IMR-90 (cell line): ENCODE measurements around the gene CERS6. TPM values are rescaled to one million over a fixed set of nuclear protein-coding genes. Genes with fewer than 3 reads are reported as not detected.

Experiments used
- ATAC-seq: fragments of 200-7000 bp; cut with Tn5 transposase; 2 replicates; pipeline ENCODE4 v1.9.1; 2020; ENCODE audit warnings: low read depth, mild to moderate bottlenecking, moderate library complexity
- BruUV-seq: library from RNA; stranded (reverse); fragments of 400-500 nt; replicated peaks from 2 replicates; lab custom pipeline; 2021; lab: Mats Ljungman, UMichigan
- CTCF ChIA-PET: fragments of 300-600 bp; formaldehyde crosslinking; extraction: SDS; loops from one replicate; lab custom pipeline; 2021; ENCODE audit warnings: antibody characterized with exemption; lab: Yijun Ruan, JAX
- POLR2A ChIA-PET: fragments of 300-600 bp; sonication (Branson Sonifier 250); formaldehyde crosslinking; loops from one replicate; lab custom pipeline; 2022; ENCODE audit warnings: antibody characterized with exemption; ENCODE audit not compliant: unreplicated experiment; lab: Charles Lee
- DNase-seq: peaks from one replicate; pipeline ENCODE4 v3.0.0; 2013
- H2AFZ ChIP-seq: replicated peaks from 2 replicates; pipeline ENCODE3; 2013; ENCODE audit warnings: low read length, mild to moderate bottlenecking; ENCODE audit not compliant: poor library complexity
- H2AK5ac ChIP-seq: 2 replicates; pipeline ENCODE4 v1.6.1; 2013; ENCODE audit warnings: low read depth, low read length, inconsistent platforms
- H2AK9ac ChIP-seq: replicated peaks from 2 replicates; pipeline ENCODE3; 2013; ENCODE audit warnings: mild to moderate bottlenecking, low read depth, low read length, moderate library complexity; ENCODE audit not compliant: poor library complexity
- H2BK120ac ChIP-seq: 2 replicates; pipeline ENCODE4 v1.6.1; 2013; ENCODE audit warnings: low read depth, low read length, inconsistent platforms
- H2BK15ac ChIP-seq: 3 replicates; pipeline ENCODE4 v1.6.1; 2013; ENCODE audit warnings: low read depth, low read length, inconsistent platforms
- H2BK20ac ChIP-seq: 2 replicates; pipeline ENCODE4 v1.6.1; 2013; ENCODE audit warnings: low read depth, mild to moderate bottlenecking, inconsistent platforms, low read length, moderate library complexity
- H2BK5ac ChIP-seq: 2 replicates; pipeline ENCODE4 v1.6.1; 2013; ENCODE audit warnings: mild to moderate bottlenecking, low read depth, low read length, inconsistent platforms; ENCODE audit not compliant: poor library complexity, severe bottlenecking
- H3K14ac ChIP-seq: replicated peaks from 2 replicates; pipeline ENCODE4 v1.6.1; 2013; ENCODE audit warnings: low read depth, low read length, inconsistent platforms
- H3K18ac ChIP-seq: 2 replicates; pipeline ENCODE4 v1.6.1; 2013; ENCODE audit warnings: low read depth, low read length, control low read depth
- H3K23ac ChIP-seq: 2 replicates; pipeline ENCODE4 v1.6.1; 2013; ENCODE audit warnings: low read depth, low read length, inconsistent platforms
- H3K27ac ChIP-seq: 2 replicates; pipeline ENCODE4 v1.5.1; 2013; ENCODE audit warnings: mild to moderate bottlenecking, control low read depth, low read length; ENCODE audit not compliant: insufficient read depth
- H3K27me3 ChIP-seq: 2 replicates; pipeline ENCODE4 v1.6.1; 2013; ENCODE audit warnings: low read length; ENCODE audit not compliant: control insufficient read depth, insufficient read depth
- H3K36me3 ChIP-seq: 2 replicates; pipeline ENCODE4 v1.6.1; 2013; ENCODE audit warnings: low read length, mixed read lengths; ENCODE audit not compliant: control insufficient read depth, insufficient read depth
- H3K4ac ChIP-seq: 2 replicates; pipeline ENCODE4 v1.6.1; 2013; ENCODE audit warnings: low read depth, low read length, inconsistent platforms
- H3K4me1 ChIP-seq: 2 replicates; pipeline ENCODE4 v1.6.1; 2013; ENCODE audit warnings: low read length, mixed read lengths; ENCODE audit not compliant: control insufficient read depth, insufficient read depth
- H3K4me2 ChIP-seq: 2 replicates; pipeline ENCODE4 v1.6.1; 2013; ENCODE audit warnings: low read depth, mild to moderate bottlenecking, control low read depth, low read length, moderate library complexity
- H3K4me3 ChIP-seq: 2 replicates; pipeline ENCODE4 v1.5.1; 2013; ENCODE audit warnings: low read depth, mild to moderate bottlenecking, control low read depth, low read length, moderate library complexity; ENCODE audit not compliant: insufficient read depth
- H3K56ac ChIP-seq: 2 replicates; pipeline ENCODE4 v1.6.1; 2013; ENCODE audit warnings: low read length, inconsistent platforms; ENCODE audit not compliant: insufficient read depth; ENCODE audit errors: extremely low read depth
- H3K79me1 ChIP-seq, 2 experiments: 2 replicates each; pipeline ENCODE4 v1.6.1; 2013; ENCODE audit warnings: low read length in 2 of 2, inconsistent platforms in 1 of 2, low read depth in 1 of 2
- H3K9ac ChIP-seq: 2 replicates; pipeline ENCODE4 v1.6.1; 2013; ENCODE audit warnings: low read depth, low read length, control low read depth
- H3K9me1 ChIP-seq: 2 replicates; pipeline ENCODE4 v1.6.1; 2013; ENCODE audit warnings: low read length, inconsistent platforms; ENCODE audit not compliant: insufficient read depth
- H3K9me3 ChIP-seq: 2 replicates; pipeline ENCODE4 v1.6.1; 2013; ENCODE audit warnings: low read length; ENCODE audit not compliant: control insufficient read depth, insufficient read depth
- H4K20me1 ChIP-seq: 2 replicates; pipeline ENCODE4 v1.6.1; 2013; ENCODE audit warnings: low read length, inconsistent platforms; ENCODE audit not compliant: insufficient read depth
- H4K5ac ChIP-seq: 2 replicates; pipeline ENCODE4 v1.6.1; 2013; ENCODE audit warnings: mild to moderate bottlenecking, low read depth, low read length, control low read depth
- H4K8ac ChIP-seq, 2 experiments: 2 replicates each; pipeline ENCODE4 v1.6.1; 2013; ENCODE audit warnings: low read depth in 2 of 2, low read length in 2 of 2, control low read depth in 1 of 2, inconsistent platforms in 1 of 2
- H4K91ac ChIP-seq: 2 replicates; pipeline ENCODE4 v1.6.1; 2013; ENCODE audit warnings: low read depth, low read length, inconsistent platforms; ENCODE audit not compliant: insufficient read depth
- CHD1 ChIP-seq: IDR thresholded peaks from 2 replicates; pipeline ENCODE4 v1.6.1; 2012; ENCODE audit warnings: low read depth, low read length, improper control_type of control experiment
- CTCF ChIP-seq: conservative IDR thresholded peaks from 2 replicates; pipeline ENCODE4 v1.5.1; 2012; ENCODE audit warnings: mild to moderate bottlenecking, low read depth, low read length, improper control_type of control experiment
- ELK1 ChIP-seq: fragments of 150-350 bp; IDR thresholded peaks from 2 replicates; pipeline ENCODE4 v1.6.1; 2016; ENCODE audit warnings: low read depth, mild to moderate bottlenecking, low read length, moderate library complexity, borderline replicate concordance
- FOS ChIP-seq: fragments of 150-350 bp; IDR thresholded peaks from 2 replicates; pipeline ENCODE4 v1.6.1; 2016; ENCODE audit warnings: low read depth, low read length
- MAFK ChIP-seq: IDR thresholded peaks from 2 replicates; pipeline ENCODE4 v1.6.1; 2012; ENCODE audit warnings: low read depth, low read length, improper control_type of control experiment
- MXI1 ChIP-seq: IDR thresholded peaks from 2 replicates; pipeline ENCODE4 v1.6.1; 2012; ENCODE audit warnings: low read depth, mild to moderate bottlenecking, low read length, moderate library complexity, borderline replicate concordance
- NFE2L2 ChIP-seq: fragments of 150-350 bp; IDR thresholded peaks from 2 replicates; pipeline ENCODE4 v1.6.1; 2016; ENCODE audit warnings: low read depth, mild to moderate bottlenecking, low read length
- RAD21 ChIP-seq: IDR thresholded peaks from 2 replicates; pipeline ENCODE4 v1.6.1; 2012; ENCODE audit warnings: low read length, improper control_type of control experiment
- SMC3 ChIP-seq: fragments of 150-350 bp; IDR thresholded peaks from 2 replicates; pipeline ENCODE4 v1.6.1; 2016; ENCODE audit warnings: low read depth, mild to moderate bottlenecking, antibody characterized with exemption, low read length, moderate library complexity
- USF2 ChIP-seq: fragments of 150-350 bp; IDR thresholded peaks from 2 replicates; pipeline ENCODE4 v1.6.1; 2017; ENCODE audit warnings: mild to moderate bottlenecking, antibody characterized with exemption, low read length, low read depth
- WGBS, 2 experiments: methylation state at CpG; one replicate each; pipeline versions ENCODE4 v1.1.5 to v1.1.7; 2013; ENCODE audit warnings: missing lambda C conversion rate in 2 of 2; ENCODE audit not compliant: insufficient read length in 1 of 2; ENCODE audit errors: extremely low coverage in 2 of 2; 5-methylcytosine and 5-hydroxymethylcytosine counted together
- dilution Hi-C: fragments of 300-500 bp; cut with HindIII; formaldehyde crosslinking; loops from one replicate; pipeline ENCODE4 v1.14.3; 2018; ENCODE audit warnings: low sequenced_read_pairs; ENCODE audit not compliant: unreplicated experiment
- in situ Hi-C: fragments of 300-500 bp; cut with MboI; formaldehyde crosslinking; loops from 3 replicates; pipeline ENCODE4 v1.14.3; 2019; ENCODE audit warnings: low sequenced_read_pairs, inconsistent platforms, mixed read lengths
- intact Hi-C: fragments of 100-400 bp; cut with micrococcal nuclease; formaldehyde crosslinking; loops from 2 replicates; pipeline ENCODE4 v1.10.0; 2022
- polyA plus RNA-seq, 3 experiments: library from polyadenylated mRNA; depleted of rRNA; stranded (reverse); fragments of >200 nt; gene quantifications; 2 replicates each; pipeline ENCODE4 v1.2.3, GENCODE V29; 2012; ENCODE audit warnings: low replicate concordance in 1 of 3
- total RNA-seq: library from RNA; depleted of rRNA; stranded (reverse); fragments of >200 nt; gene quantifications from 2 replicates; pipeline ENCODE4 v1.2.3, GENCODE V29; 2012

Gene CERS6
- total and polyA plus RNA-seq, 2 of the 4 experiments (the other 2 are of a cell fraction) = 2.1 to 5.7 TPM

- H3K36me3 ChIP-seq = no peaks in the 10 kb centered on the region
- H2BK20ac ChIP-seq = no peak overlapping the region
- no peak overlapping the region for H3K23ac ChIP-seq
- dilution Hi-C loops = no loop called here
- H3K4ac ChIP-seq = no peak overlapping the region
- no peak overlapping the region for H3K9ac ChIP-seq
- no peak overlapping the region for H2AK9ac ChIP-seq
- H4K5ac ChIP-seq = no peak overlapping the region
- no peaks in the 10 kb centered on the region for H4K20me1 ChIP-seq
- peaks cover 2% of the 10 kb centered on the region for H3K27me3 ChIP-seq
- POLR2A ChIA-PET = no interaction called here
- no peak for ATAC-seq
- in situ Hi-C loops = no loop called here
- H2AK5ac ChIP-seq = no peak overlapping the region
- no peaks in the 10 kb centered on the region for H3K79me1 ChIP-seq
- no TSS peak for BruUV-seq
- CTCF ChIA-PET = interaction anchor here (0.6 kb wide), 1 partner anchor 82 kb away, joined by 3 read pairs; no protein-coding TSS in a partner anchor
- no peak overlapping the region for H3K56ac ChIP-seq
- H3K27ac ChIP-seq = no peak overlapping the region
- H3K14ac ChIP-seq = no peak overlapping the region
- no peak overlapping the region for H3K18ac ChIP-seq
- no peak overlapping the region for H4K91ac ChIP-seq
- intact Hi-C loops = no loop called here
- no peak for DNase-seq
- no peaks in the 10 kb centered on the region for H3K9me3 ChIP-seq
- H2BK5ac ChIP-seq = no peak overlapping the region
- no peak overlapping the region for H2BK15ac ChIP-seq
- H3K9me1 ChIP-seq = no peaks in the 10 kb centered on the region
- no peak for TF ChIP-seq FOS
- no peak for TF ChIP-seq USF2
- TF ChIP-seq ELK1 = no peak
- no peak for TF ChIP-seq MAFK
- TF ChIP-seq NFE2L2 = no peak
- no peak for TF ChIP-seq CTCF
- TF ChIP-seq CHD1 = no peak
- TF ChIP-seq MXI1 = no peak
- no peak for TF ChIP-seq RAD21
- no peak for TF ChIP-seq SMC3
- no peak overlapping the region for H2BK120ac ChIP-seq
- no peak overlapping the region for H3K4me2 ChIP-seq
- WGBS, 2 experiments = 0% methylated on average over 1 of the region's 3 CpGs; no CpG with 5 or more reads in 1 of the 2 experiments
- no peak overlapping the region for H3K4me3 ChIP-seq
- H2AFZ ChIP-seq = no peak overlapping the region
- H4K8ac ChIP-seq = no peak overlapping the region
- H3K4me1 ChIP-seq = no peaks in the 10 kb centered on the region
Measured at GRCh38 chr2:168432565-168433186, 23.4 kb upstream of the CERS6 start.
